Ishikawa (cell line): ENCODE measurements around the gene RNF20.

Experiments
- CEBPB ChIP-seq: IDR thresholded peaks from 2 replicates; pipeline ENCODE4 v1.6.1; 2012
- CREB1 ChIP-seq: IDR thresholded peaks from 2 replicates; pipeline ENCODE4 v1.6.1; 2012; ENCODE audit warnings: low read depth
- EGR1 ChIP-seq: IDR thresholded peaks from 2 replicates; pipeline ENCODE4 v1.6.1; 2012
- EP300 ChIP-seq: IDR thresholded peaks from 2 replicates; pipeline ENCODE4 v1.6.1; 2012; ENCODE audit warnings: borderline replicate concordance
- FOXM1 ChIP-seq: IDR thresholded peaks from 2 replicates; pipeline ENCODE4 v1.6.1; 2012; ENCODE audit warnings: low read depth, borderline replicate concordance
- MAX ChIP-seq: IDR thresholded peaks from 2 replicates; pipeline ENCODE4 v1.6.1; 2012
- NFIC ChIP-seq: IDR thresholded peaks from 2 replicates; pipeline ENCODE4 v1.6.1; 2012
- RAD21 ChIP-seq: IDR thresholded peaks from 2 replicates; pipeline ENCODE4 v1.6.1; 2012; ENCODE audit warnings: low read depth
- REST ChIP-seq: IDR thresholded peaks from 2 replicates; pipeline ENCODE4 v1.6.1; 2012; ENCODE audit warnings: low read depth, mild to moderate bottlenecking
- TAF1 ChIP-seq: IDR thresholded peaks from 2 replicates; pipeline ENCODE4 v1.6.1; 2012; ENCODE audit warnings: low read depth, mild to moderate bottlenecking
- TCF12 ChIP-seq: IDR thresholded peaks from 2 replicates; pipeline ENCODE4 v1.6.1; 2012; ENCODE audit warnings: low read depth
- TEAD4 ChIP-seq: IDR thresholded peaks from 2 replicates; pipeline ENCODE4 v1.6.1; 2012
- USF1 ChIP-seq: IDR thresholded peaks from 2 replicates; pipeline ENCODE4 v1.6.1; 2012
- YY1 ChIP-seq: IDR thresholded peaks from 2 replicates; pipeline ENCODE4 v1.6.1; 2012; ENCODE audit warnings: low read depth
- ZBTB7A ChIP-seq: IDR thresholded peaks from 2 replicates; pipeline ENCODE4 v1.6.1; 2012; ENCODE audit warnings: low read depth

Gene RNF20

GRCh38 chr9:101591787-101592446 is 58.3 kb downstream of the RNF20 start:
- TF ChIP-seq CREB1 (no peak), NFIC (no peak), REST (no peak), EGR1 (no peak), YY1 (no peak), TAF1 (no peak), USF1 (no peak), TCF12 (no peak), TEAD4 (no peak), ZBTB7A (no peak), MAX (no peak)

GRCh38 chr9:101592788-101593187 is 59.1 kb downstream of the RNF20 start:
- TF ChIP-seq NFIC (no peak), RAD21 (no peak), CEBPB (no peak), MAX (no peak), TCF12 (no peak), CREB1 (no peak), TAF1 (no peak), EP300 (no peak)

GRCh38 chr9:101593345-101593744 is 59.7 kb downstream of the RNF20 start:
- no peak for TF ChIP-seq TAF1
- no peak for TF ChIP-seq MAX
- TF ChIP-seq NFIC = no peak
- TF ChIP-seq EP300 = no peak
- TF ChIP-seq CREB1 = no peak
- no peak for TF ChIP-seq YY1
- no peak for TF ChIP-seq ZBTB7A
- TF ChIP-seq USF1 = no peak
- no peak for TF ChIP-seq TEAD4
- TF ChIP-seq RAD21 = no peak
- TF ChIP-seq CEBPB = no peak
- TF ChIP-seq REST = no peak
- no peak for TF ChIP-seq TCF12
- TF ChIP-seq EGR1 = no peak
- no peak for TF ChIP-seq FOXM1

- no peak for TF ChIP-seq TCF12
These were observed 61.1 kb downstream of the RNF20 start, which contains the start of gene PPP3R2 for GRCh38 chr9:101594796-101595195. Gene PPP3R2, minus strand, starts transcription at chr9:101594969. Its CDS starts 48 bp downstream, at chr9:101594921.

- TF ChIP-seq CREB1 = no peak
- TF ChIP-seq RAD21 = peak; percentile 72
- TF ChIP-seq TEAD4 = no peak
- TF ChIP-seq REST = no peak
These were observed 68.5 kb downstream of the RNF20 start for GRCh38 chr9:101601904-101602765.
